HCT116 (cell line): ENCODE results near the gene PC. TPM values are rescaled to one million over a fixed set of nuclear protein-coding genes. Genes with fewer than 3 reads are reported as not detected.
A peak's percentile ranks its signal among the peaks of the same experiment; 100 is the strongest.

Experiments
- ATAC-seq: fragments of 200-7000 bp; cut with Tn5 transposase; 2 replicates; pipeline ENCODE4 v1.9.1; 2020; ENCODE audit warnings: mild to moderate bottlenecking, moderate library complexity
- BruUV-seq: library from RNA; stranded (reverse); fragments of 400-500 nt; replicated peaks from 2 replicates; lab custom pipeline; 2021; lab: Mats Ljungman, UMichigan
- CTCF ChIA-PET: fragments of 300-600 bp; sonication (Branson Sonifier 250); formaldehyde crosslinking; loops from one replicate; lab custom pipeline; 2021; ENCODE audit warnings: antibody characterized with exemption; lab: Charles Lee
- POLR2A ChIA-PET: fragments of 300-600, 350-600 bp; sonication (Branson Sonifier 250); formaldehyde crosslinking; loops from one replicate; lab custom pipeline; 2021; ENCODE audit warnings: antibody characterized with exemption; lab: Charles Lee
- RAD21 ChIA-PET, 2 experiments: fragments of 300-600 bp; sonication (Branson Sonifier 250); formaldehyde crosslinking; loops; one replicate each; lab custom pipeline; 2023; ENCODE audit warnings: low total read pairs in 2 of 2; ENCODE audit not compliant: uncharacterized antibody in 2 of 2, unreplicated experiment in 2 of 2, low non-redundant PET in 1 of 2; lab: Charles Lee
- DNase-seq: peaks from one replicate; pipeline ENCODE4 v3.0.0-alpha.2; 2010; ENCODE audit warnings: low read depth, low spot score
- H2AFZ ChIP-seq: fragments of 200-600 bp; shearing (Covaris generic), sonication (generic); 2 replicates; pipeline ENCODE4 v1.6.1; 2017; ENCODE audit warnings: low read depth, mixed run types, mixed read lengths, antibody characterized with exemption, low read length; ENCODE audit not compliant: poor library complexity, severe bottlenecking
- H3K27ac ChIP-seq: 2 replicates; pipeline ENCODE4 v1.5.1; 2012; ENCODE audit warnings: low read depth, low read length
- H3K27me3 ChIP-seq: fragments of 200-600 bp; sonication (generic); 2 replicates; pipeline ENCODE4 v1.6.1; 2016; ENCODE audit warnings: mixed run types, low read length, mixed read lengths; ENCODE audit not compliant: insufficient read depth
- H3K36me3 ChIP-seq, 2 experiments: fragments of 200-500 bp in 1 of 2; fragments of 200-600 bp in 1 of 2; sonication (Bioruptor generic) in 1 of 2; sonication (generic) in 1 of 2; 2 replicates each; pipeline versions ENCODE4 v1.5.1 to v1.6.1; 2014 to 2016; ENCODE audit warnings: low read length in 2 of 2, inconsistent platforms in 1 of 2, mixed read lengths in 1 of 2, mixed run types in 1 of 2; ENCODE audit not compliant: insufficient read depth in 2 of 2, control insufficient read depth in 1 of 2
- H3K4me1 ChIP-seq, 2 experiments: fragments of 200-600 bp in 1 of 2; sonication (generic) in 1 of 2; 2 replicates each; pipeline versions ENCODE4 v1.5.1 to v1.6.1; 2012 to 2017; ENCODE audit warnings: low read length in 2 of 2, inconsistent platforms in 1 of 2, mild to moderate bottlenecking in 1 of 2, mixed read lengths in 1 of 2, mixed run types in 1 of 2, moderate library complexity in 1 of 2; ENCODE audit not compliant: insufficient read depth in 2 of 2, control insufficient read depth in 1 of 2
- H3K4me2 ChIP-seq: fragments of 200-600 bp; sonication (generic); 2 replicates; pipeline ENCODE4 v1.6.1; 2017; ENCODE audit warnings: mixed run types, low read length, mixed read lengths
- H3K4me3 ChIP-seq, 2 experiments: fragments of 200-600 bp in 1 of 2; sonication (generic) in 1 of 2; replicated peaks in 1 of 2; 2 replicates each; pipeline ENCODE4 v1.5.1; 2011 to 2016; ENCODE audit warnings: low read length in 2 of 2, control low read depth in 1 of 2, low read depth in 1 of 2, mild to moderate bottlenecking in 1 of 2, mixed read lengths in 1 of 2, mixed run types in 1 of 2
- H3K79me2 ChIP-seq: fragments of 200-600 bp; sonication (generic); 2 replicates; pipeline ENCODE4 v1.6.1; 2017; ENCODE audit warnings: mild to moderate bottlenecking, mixed run types, low read length, moderate library complexity, mixed read lengths; ENCODE audit not compliant: insufficient read depth
- H3K9ac ChIP-seq: fragments of 200-600 bp; sonication (generic); 2 replicates; pipeline ENCODE4 v1.6.1; 2016; ENCODE audit warnings: low read length, mixed read lengths
- H3K9me2 ChIP-seq: fragments of 200-600 bp; sonication (generic), shearing (Covaris generic); 2 replicates; pipeline ENCODE4 v1.6.1; 2017; ENCODE audit warnings: mixed run types, mild to moderate bottlenecking, moderate library complexity; ENCODE audit not compliant: insufficient read depth
- H3K9me3 ChIP-seq, 2 experiments: fragments of 200-500 bp in 1 of 2; fragments of 200-600 bp in 1 of 2; sonication (Bioruptor generic) in 1 of 2; sonication (generic) in 1 of 2; 2 replicates each; pipeline ENCODE4 v1.6.1; 2014 to 2017; ENCODE audit warnings: low read length in 2 of 2, mixed read lengths in 2 of 2, inconsistent platforms in 1 of 2, low read depth in 1 of 2, mild to moderate bottlenecking in 1 of 2, mixed run types in 1 of 2, moderate library complexity in 1 of 2; ENCODE audit not compliant: control insufficient read depth in 1 of 2, insufficient read depth in 1 of 2
- H4K20me1 ChIP-seq: fragments of 200-600 bp; sonication (generic), shearing (Covaris generic); 2 replicates; pipeline ENCODE4 v1.6.1; 2017; ENCODE audit warnings: mixed run types, mild to moderate bottlenecking, moderate library complexity; ENCODE audit not compliant: insufficient read depth
- CBX3 ChIP-seq: IDR thresholded peaks from 2 replicates; pipeline ENCODE4 v1.6.1; 2012; ENCODE audit warnings: low read depth
- EGR1 ChIP-seq: IDR thresholded peaks from 2 replicates; pipeline ENCODE4 v1.6.1; 2012; ENCODE audit warnings: low read depth
- ELF1 ChIP-seq: IDR thresholded peaks from 2 replicates; pipeline ENCODE4 v1.6.1; 2012; ENCODE audit warnings: low read depth, borderline replicate concordance
- EZH2 ChIP-seq: fragments of 200-600 bp; sonication (generic); IDR thresholded peaks from 2 replicates; pipeline ENCODE4 v1.6.1; 2017; ENCODE audit warnings: antibody characterized with exemption, mixed run types
- EZH2phosphoT487 ChIP-seq: fragments of 200-600 bp; IDR thresholded peaks from 2 replicates; pipeline ENCODE4 v1.6.1; 2018; ENCODE audit warnings: antibody characterized with exemption, borderline replicate concordance
- FOSL1 ChIP-seq: IDR thresholded peaks from 2 replicates; pipeline ENCODE4 v1.6.1; 2012; ENCODE audit warnings: low read depth
- RAD21 ChIP-seq: IDR thresholded peaks from 2 replicates; pipeline ENCODE4 v1.6.1; 2012; ENCODE audit warnings: low read depth, mild to moderate bottlenecking
- SP1 ChIP-seq: IDR thresholded peaks from 2 replicates; pipeline ENCODE4 v1.6.1; 2012; ENCODE audit warnings: low read depth
- TCF7L2 ChIP-seq: IDR thresholded peaks from 2 replicates; pipeline ENCODE4 v1.7.0; 2011; ENCODE audit warnings: borderline replicate concordance, inconsistent platforms; ENCODE audit not compliant: insufficient read depth, insufficient read length; ENCODE audit errors: extremely low read depth
- ZFX ChIP-seq: fragments of 450-650 bp; IDR thresholded peaks from 2 replicates; pipeline ENCODE4 v1.6.1; 2017
- intact Hi-C: fragments of 100-400 bp; cut with micrococcal nuclease; formaldehyde crosslinking; loops from 2 replicates; pipeline ENCODE4 v1.10.0; 2022
- total RNA-seq: library from RNA; stranded (reverse); gene quantifications from one replicate; pipeline ENCODE4 v1.2.1, GENCODE V29; 2021; ENCODE audit not compliant: unreplicated experiment
- TF ChIP-seq, protein P1 (sequence below), 3 experiments: fragments of 200-600 bp in 1 of 3; sonication (generic) in 1 of 3; IDR thresholded peaks in 2 of 3; conservative IDR thresholded peaks in 1 of 3; 2 replicates each; pipeline ENCODE4 v1.5.1; 2012 to 2017; ENCODE audit warnings: low read depth in 2 of 3, low read length in 2 of 3, antibody characterized with exemption in 1 of 3, borderline replicate concordance in 1 of 3, control low read depth in 1 of 3, mild to moderate bottlenecking in 1 of 3, mixed read lengths in 1 of 3, mixed run types in 1 of 3, moderate library complexity in 1 of 3; ENCODE audit not compliant: insufficient read depth in 1 of 3
- TF ChIP-seq, protein P2 (sequence below): IDR thresholded peaks from 2 replicates; pipeline ENCODE4 v1.6.1; 2011; ENCODE audit warnings: mild to moderate bottlenecking, low read length, moderate library complexity; ENCODE audit not compliant: insufficient replicate concordance; ENCODE audit errors: extremely low read depth
- TF ChIP-seq, protein P3 (sequence below): IDR thresholded peaks from 2 replicates; pipeline ENCODE4 v1.6.1; 2012

The PC gene
- total RNA-seq, 1 experiment from 2014 or later, result 24.1 TPM

DNA sequence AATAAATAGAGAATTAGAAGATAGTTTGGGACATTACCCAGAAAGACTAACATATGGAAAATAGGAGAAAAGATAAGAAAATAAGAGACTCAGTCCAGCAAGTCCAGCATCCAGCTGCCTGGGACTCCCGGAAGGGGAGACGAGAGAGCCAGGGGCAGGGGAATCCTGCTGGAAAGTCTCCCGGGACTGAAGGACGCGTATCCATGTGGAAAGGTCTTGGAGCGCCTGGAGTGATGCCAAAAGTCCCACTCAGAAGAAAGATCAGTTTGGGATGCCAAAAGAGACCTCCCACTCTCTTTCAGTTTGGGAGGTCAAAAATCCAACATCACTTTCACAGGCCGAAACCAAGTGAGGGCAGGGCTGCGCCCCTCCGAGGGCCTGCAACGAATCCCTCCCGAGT is 70.7 kb downstream of the PC start:
- POLR2A ChIA-PET, result no interaction called here
- Histone ChIP-seq H3K27ac (peak overlapping the region; percentile 81), H3K9me2 (no peaks in the 10 kb centered on the region), H3K4me3 (no peak overlapping the region), H3K4me2 (peak overlapping the region; percentile 75), H3K4me1 (peaks cover 72 to 94% of the 10 kb centered on the region in 2 experiments), H3K36me3 (no peaks in the 10 kb centered on the region), H3K9me3 (no peaks in the 10 kb centered on the region), H3K79me2 (no peaks in the 10 kb centered on the region), H3K27me3 (no peaks in the 10 kb centered on the region), H3K9ac (peak overlapping the region; percentile 35; the same call in 1 of the 2 replicates), H4K20me1 (no peaks in the 10 kb centered on the region), H2AFZ (no peak overlapping the region)
- RAD21 ChIA-PET, result interaction anchor here (1.2 to 1.6 kb wide), 2 partner anchors 88 to 135 kb away, joined by 4 to 6 read pairs; partner anchors contain the start of gene SYT12 (in 1 of the 2)
- CTCF ChIA-PET, result interaction anchor here (1.5 to 1.7 kb wide), 2 partner anchors 12 to 134 kb away, joined by 3 read pairs; no protein-coding TSS in a partner anchor
- intact Hi-C loops, result loop anchor here (10.0 kb wide), 1 partner anchor 67 kb away; the partner anchor contains the start of gene PC
- TF ChIP-seq, protein P1, sequence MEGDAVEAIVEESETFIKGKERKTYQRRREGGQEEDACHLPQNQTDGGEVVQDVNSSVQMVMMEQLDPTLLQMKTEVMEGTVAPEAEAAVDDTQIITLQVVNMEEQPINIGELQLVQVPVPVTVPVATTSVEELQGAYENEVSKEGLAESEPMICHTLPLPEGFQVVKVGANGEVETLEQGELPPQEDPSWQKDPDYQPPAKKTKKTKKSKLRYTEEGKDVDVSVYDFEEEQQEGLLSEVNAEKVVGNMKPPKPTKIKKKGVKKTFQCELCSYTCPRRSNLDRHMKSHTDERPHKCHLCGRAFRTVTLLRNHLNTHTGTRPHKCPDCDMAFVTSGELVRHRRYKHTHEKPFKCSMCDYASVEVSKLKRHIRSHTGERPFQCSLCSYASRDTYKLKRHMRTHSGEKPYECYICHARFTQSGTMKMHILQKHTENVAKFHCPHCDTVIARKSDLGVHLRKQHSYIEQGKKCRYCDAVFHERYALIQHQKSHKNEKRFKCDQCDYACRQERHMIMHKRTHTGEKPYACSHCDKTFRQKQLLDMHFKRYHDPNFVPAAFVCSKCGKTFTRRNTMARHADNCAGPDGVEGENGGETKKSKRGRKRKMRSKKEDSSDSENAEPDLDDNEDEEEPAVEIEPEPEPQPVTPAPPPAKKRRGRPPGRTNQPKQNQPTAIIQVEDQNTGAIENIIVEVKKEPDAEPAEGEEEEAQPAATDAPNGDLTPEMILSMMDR (IDR thresholded peaks at IDR 0.05 in 2 of 3, conservative IDR thresholded peaks at IDR 0.05 in 1 of 3; ENCODE audit: borderline replicate concordance in 1 of 3, insufficient read depth in 1 of 3, low read depth in 2 of 3, low read length in 2 of 3), result no peak
- TF ChIP-seq, protein P2, sequence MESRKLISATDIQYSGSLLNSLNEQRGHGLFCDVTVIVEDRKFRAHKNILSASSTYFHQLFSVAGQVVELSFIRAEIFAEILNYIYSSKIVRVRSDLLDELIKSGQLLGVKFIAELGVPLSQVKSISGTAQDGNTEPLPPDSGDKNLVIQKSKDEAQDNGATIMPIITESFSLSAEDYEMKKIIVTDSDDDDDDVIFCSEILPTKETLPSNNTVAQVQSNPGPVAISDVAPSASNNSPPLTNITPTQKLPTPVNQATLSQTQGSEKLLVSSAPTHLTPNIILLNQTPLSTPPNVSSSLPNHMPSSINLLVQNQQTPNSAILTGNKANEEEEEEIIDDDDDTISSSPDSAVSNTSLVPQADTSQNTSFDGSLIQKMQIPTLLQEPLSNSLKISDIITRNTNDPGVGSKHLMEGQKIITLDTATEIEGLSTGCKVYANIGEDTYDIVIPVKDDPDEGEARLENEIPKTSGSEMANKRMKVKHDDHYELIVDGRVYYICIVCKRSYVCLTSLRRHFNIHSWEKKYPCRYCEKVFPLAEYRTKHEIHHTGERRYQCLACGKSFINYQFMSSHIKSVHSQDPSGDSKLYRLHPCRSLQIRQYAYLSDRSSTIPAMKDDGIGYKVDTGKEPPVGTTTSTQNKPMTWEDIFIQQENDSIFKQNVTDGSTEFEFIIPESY, result no peak
- TF ChIP-seq EGR1 (no peak), TCF7L2 (no peak), SP1 (no peak), FOSL1 (no peak), ELF1 (no peak), EZH2phosphoT487 (no peak), EZH2 (no peak), RAD21 (no peak), CBX3 (no peak), ZFX (no peak)
- TF ChIP-seq, protein P3, sequence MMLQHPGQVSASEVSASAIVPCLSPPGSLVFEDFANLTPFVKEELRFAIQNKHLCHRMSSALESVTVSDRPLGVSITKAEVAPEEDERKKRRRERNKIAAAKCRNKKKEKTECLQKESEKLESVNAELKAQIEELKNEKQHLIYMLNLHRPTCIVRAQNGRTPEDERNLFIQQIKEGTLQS, result no peak
- no peak for DNase-seq
- no TSS peak for BruUV-seq
- no peak for ATAC-seq
